ENCODE results near the gene IFNA21. TPM values are rescaled to one million over a fixed set of nuclear protein-coding genes. Genes with fewer than 3 reads are reported as not detected.
A peak's percentile ranks its signal among the peaks of the same experiment; 100 is the strongest.
"Not testable (repeated sequence)": the region's sequence is repeated elsewhere in the genome, so short reads cannot be mapped to it uniquely, and the experiment has no call there.

The IFNA21 gene
- total and polyA plus RNA-seq, 2 donors (not counting 3 experiments of a cell fraction or from before 2014, with no cell fraction given), result not detected

- peak; percentile 4 for DNase-seq (ENCODE audit: low read depth, low spot score)
- CTCF ChIA-PET, result interaction anchor here (0.6 to 2.1 kb wide), 17 partner anchors 9 to 623 kb away, joined by 3 to 15 read pairs (median 4); no protein-coding TSS in a partner anchor
Measured at GRCh38 chr9:21182810-21183736, 16.6 kb upstream of the IFNA21 start.

More at GRCh38 chr9:21182810-21183736, 16.6 kb upstream of the IFNA21 start:
- H3K4me1 ChIP-seq (ENCODE audit: control insufficient read depth, extremely low read depth, insufficient read depth, low read length); H3K36me3 ChIP-seq (ENCODE audit: control insufficient read depth in 2 of 2, extremely low read depth in 1 of 2, insufficient read depth in 2 of 2, low read length in 2 of 2); BruUV-seq (replicated peaks); H2AFZ ChIP-seq (ENCODE audit: low read depth, low read length); POLR2A ChIA-PET; H3K27me3 ChIP-seq (ENCODE audit: control insufficient read depth in 2 of 2, insufficient read depth in 2 of 2, low read length in 2 of 2); H3K27ac ChIP-seq (ENCODE audit: insufficient read depth, low read depth, low read length); H3K9me1 ChIP-seq (replicated peaks; ENCODE audit: control insufficient read depth, extremely low read depth, insufficient read depth, low read length); H3K4me2 ChIP-seq (ENCODE audit: insufficient read depth, low read length); H3K9ac ChIP-seq (replicated peaks; ENCODE audit: extremely low read depth, insufficient read depth, low read length); intact Hi-C loops (cut with micrococcal nuclease); H3K4me3 ChIP-seq (replicated peaks in 1 of 3; ENCODE audit: insufficient read depth in 1 of 3, low read depth in 1 of 3, low read length in 3 of 3); H3K79me2 ChIP-seq (ENCODE audit: control insufficient read depth, insufficient read depth, low read length); H3K9me3 ChIP-seq (replicated peaks; ENCODE audit: control insufficient read depth, insufficient read depth, low read length); dilution Hi-C loops (cut with MboI; ENCODE audit: extremely low pct_ligation_motif_present, low sequenced_read_pairs); H4K20me1 ChIP-seq (replicated peaks; ENCODE audit: control insufficient read depth, extremely low read depth, insufficient read depth, low read length): not testable (repeated sequence)
- peak; percentile 29 to 41 for TF ChIP-seq CTCF (IDR thresholded peaks at IDR 0.05; ENCODE audit: extremely low read depth in 1 of 2, insufficient read depth in 1 of 2, low read depth in 1 of 2, low read length in 2 of 2)
- FAIRE-seq, result peak; percentile 64

Data from endothelial cell of umbilical vein (primary cell).